MG63 (cell line): Measurements from ENCODE around the gene WASHC3. TPM values are rescaled to one million over a fixed set of nuclear protein-coding genes. Genes with fewer than 3 reads are reported as not detected.

Experiments
- DNase-seq: peaks from one replicate; pipeline ENCODE4 v3.0.0-alpha.2; 2020
- H3K27me3 ChIP-seq: fragments of 250-450 bp; sonication (Bioruptor Pico); 2 replicates; pipeline ENCODE4 v1.5.1; 2020; ENCODE audit warnings: mild to moderate bottlenecking, moderate library complexity
- H3K36me3 ChIP-seq: fragments of 250-450 bp; sonication (Bioruptor Pico); 2 replicates; pipeline ENCODE4 v1.5.1; 2020; ENCODE audit warnings: mild to moderate bottlenecking, moderate library complexity
- H3K4me3 ChIP-seq: fragments of 250-450 bp; sonication (Bioruptor Pico); 2 replicates; pipeline ENCODE4 v1.5.1; 2020; ENCODE audit warnings: mild to moderate bottlenecking, moderate library complexity
- H3K9me3 ChIP-seq: fragments of 250-450 bp; sonication (Bioruptor Pico); 2 replicates; pipeline ENCODE4 v1.5.1; 2020; ENCODE audit warnings: mild to moderate bottlenecking, moderate library complexity
- total RNA-seq: library from RNA; depleted of rRNA; stranded (reverse); fragments of >200 nt; shearing (Covaris generic); gene quantifications from 2 replicates; pipeline ENCODE4 v1.2.3, GENCODE V29; 2014; ENCODE audit warnings: low replicate concordance; rRNA removed

Gene WASHC3
- total RNA-seq, 1 experiment from 2014 or later = 46.2 TPM

GRCh38 chr12:102016472-102016871 is 45.3 kb downstream of the WASHC3 start:
- Histone ChIP-seq H3K27me3 (no peaks in the 10 kb centered on the region), H3K4me3 (no peak overlapping the region), H3K9me3 (no peaks in the 10 kb centered on the region), H3K36me3 (0 out of 2 replicates have a peak, but pooled peaks cover 4% of the 10 kb centered on the region)
- DNase-seq = no peak

GRCh38 chr12:102010265-102010994 is 51.4 kb downstream of the WASHC3 start:
- Histone ChIP-seq H3K9me3 (no peaks in the 10 kb centered on the region), H3K27me3 (no peaks in the 10 kb centered on the region), H3K36me3 (no peaks in the 10 kb centered on the region)

GRCh38 chr12:102009796-102010195 is 52.0 kb downstream of the WASHC3 start:
- Histone ChIP-seq H3K36me3 (no peaks in the 10 kb centered on the region), H3K27me3 (no peaks in the 10 kb centered on the region), H3K4me3 (no peak overlapping the region), H3K9me3 (no peaks in the 10 kb centered on the region)
- DNase-seq = no peak

More at GRCh38 chr12:102010265-102010994, 51.4 kb downstream of the WASHC3 start:
- no peak for DNase-seq
- no peak overlapping the region for H3K4me3 ChIP-seq

- DNase-seq = no peak
- Histone ChIP-seq H3K36me3 (no peaks in the 10 kb centered on the region), H3K4me3 (no peak overlapping the region), H3K9me3 (no peaks in the 10 kb centered on the region), H3K27me3 (no peaks in the 10 kb centered on the region)
These were observed 53.1 kb downstream of the WASHC3 start for GRCh38 chr12:102008615-102009126.

- Histone ChIP-seq H3K36me3 (no peaks in the 10 kb centered on the region), H3K27me3 (no peaks in the 10 kb centered on the region), H3K4me3 (no peak overlapping the region), H3K9me3 (no peaks in the 10 kb centered on the region)
- no peak for DNase-seq
These were observed 56.5 kb downstream of the WASHC3 start for GRCh38 chr12:102005256-102005655.

- H3K9me3 ChIP-seq = no peaks in the 10 kb centered on the region
- H3K36me3 ChIP-seq = no peaks in the 10 kb centered on the region
- DNase-seq = no peak
These were observed 64.7 kb downstream of the WASHC3 start for GRCh38 chr12:101997102-101997501.

GRCh38 chr12:101995684-101996083 is 66.1 kb downstream of the WASHC3 start:
- DNase-seq = no peak
- Histone ChIP-seq H3K36me3 (no peaks in the 10 kb centered on the region), H3K9me3 (no peaks in the 10 kb centered on the region; the same call in 1 of the 2 replicates), H3K27me3 (no peaks in the 10 kb centered on the region), H3K4me3 (no peak overlapping the region)

More at GRCh38 chr12:101997102-101997501, 64.7 kb downstream of the WASHC3 start:
- H3K4me3 ChIP-seq = no peak overlapping the region
- no peaks in the 10 kb centered on the region for H3K27me3 ChIP-seq

GRCh38 chr12:101992091-101992490 is 69.7 kb downstream of the WASHC3 start:
- Histone ChIP-seq H3K27me3 (no peaks in the 10 kb centered on the region; the same call in 1 of the 2 replicates), H3K9me3 (no peaks in the 10 kb centered on the region; the same call in 1 of the 2 replicates), H3K4me3 (no peak overlapping the region), H3K36me3 (no peaks in the 10 kb centered on the region)
- DNase-seq = no peak

GRCh38 chr12:101982307-101982706 is 79.5 kb downstream of the WASHC3 start:
- Histone ChIP-seq H3K36me3 (no peaks in the 10 kb centered on the region), H3K4me3 (no peak overlapping the region), H3K27me3 (no peaks in the 10 kb centered on the region), H3K9me3 (no peaks in the 10 kb centered on the region)
- DNase-seq = no peak

- Histone ChIP-seq H3K27me3 (no peaks in the 10 kb centered on the region), H3K36me3 (no peaks in the 10 kb centered on the region), H3K9me3 (no peaks in the 10 kb centered on the region), H3K4me3 (no peak overlapping the region)
- no peak for DNase-seq
These were observed 79.9 kb downstream of the WASHC3 start for GRCh38 chr12:101981868-101982267.

- peak; percentile 11 for DNase-seq
- no peaks in the 10 kb centered on the region for H3K27me3 ChIP-seq
- 0 out of 2 replicates have a peak, but pooled peaks cover 2% of the 10 kb centered on the region for H3K9me3 ChIP-seq
- H3K36me3 ChIP-seq = no peaks in the 10 kb centered on the region
- H3K4me3 ChIP-seq = no peak overlapping the region
These were observed 93.0 kb downstream of the WASHC3 start for GRCh38 chr12:101968770-101969169.

- Histone ChIP-seq H3K9me3 (0 out of 2 replicates have a peak, but pooled peaks cover 2% of the 10 kb centered on the region), H3K36me3 (no peaks in the 10 kb centered on the region), H3K27me3 (no peaks in the 10 kb centered on the region), H3K4me3 (no peak overlapping the region)
- DNase-seq = no peak
These were observed 94.3 kb downstream of the WASHC3 start for GRCh38 chr12:101967506-101967905.

- Histone ChIP-seq H3K27me3 (no peaks in the 10 kb centered on the region), H3K4me3 (no peak overlapping the region), H3K36me3 (no peaks in the 10 kb centered on the region), H3K9me3 (0 out of 2 replicates have a peak, but pooled peaks cover 2% of the 10 kb centered on the region)
- DNase-seq = no peak
These were observed 95.3 kb downstream of the WASHC3 start for GRCh38 chr12:101966496-101966895.

- H3K27me3 ChIP-seq = no peaks in the 10 kb centered on the region
- no peaks in the 10 kb centered on the region for H3K36me3 ChIP-seq
- DNase-seq = peak; percentile 13
- H3K4me3 ChIP-seq = no peak overlapping the region
- no peaks in the 10 kb centered on the region for H3K9me3 ChIP-seq
These were observed 98.1 kb downstream of the WASHC3 start for GRCh38 chr12:101963697-101964096.

Other genes with a start within 250 kb of the WASHC3 start
- gene GNPTAB, start 231.0 kb downstream of the WASHC3 start, total RNA-seq = 4.9 and 5.5 TPM in 2 replicates
- 8.1 and 8.8 TPM in 2 replicates for gene DRAM1, start 184.4 kb downstream of the WASHC3 start, total RNA-seq
- gene NUP37, start 58.1 kb upstream of the WASHC3 start, total RNA-seq = 77.9 and 187 TPM in 2 replicates
- 19.2 and 37.6 TPM in 2 replicates for gene PARPBP, start 58.2 kb upstream of the WASHC3 start, total RNA-seq
- not detected in 2 replicates for gene PMCH, start 135.8 kb upstream of the WASHC3 start, total RNA-seq